NCI-H2196 treated with DMSO at 0.1 percent for 48 hours (cell line): ENCODE results near the gene SCOC.

Experiments
- DNase-seq: peaks from one replicate; lab custom pipeline; 2025; ENCODE audit not compliant: unreplicated experiment; lab: John Stamatoyannopoulos, UW

Gene SCOC

GRCh38 chr4:140373328-140374129 lies at the start of gene SCOC:
TSS of gene SCOC (plus strand) at chr4:140373646. CDS start at chr4:140379171, 5,525 bp downstream.
- DNase-seq = peak; percentile 86

GRCh38 chr4:140326395-140326993 lies 47.0 kb upstream of the SCOC start:
- no peak for DNase-seq

GRCh38 chr4:140330311-140330900 lies 43.0 kb upstream of the SCOC start:
- DNase-seq = no peak

DNA sequence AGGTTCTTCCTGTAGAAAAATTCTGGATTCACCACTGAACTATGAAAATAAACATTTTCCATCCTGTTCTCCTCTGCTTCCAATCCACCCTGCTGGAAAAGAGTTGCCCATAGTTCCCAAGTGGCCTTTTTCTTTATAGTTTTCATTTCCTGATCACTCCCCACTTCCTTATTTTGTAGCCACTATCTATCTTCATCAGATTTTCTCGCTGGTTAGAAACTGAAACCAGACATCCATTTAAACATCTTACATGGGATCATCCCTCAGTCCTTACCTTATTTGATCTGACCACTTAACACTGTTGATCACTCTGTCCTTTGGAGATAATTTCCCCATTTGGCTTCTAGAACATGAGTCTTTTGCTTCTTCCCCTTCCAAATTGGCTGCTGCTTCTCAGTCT lies 42.2 kb upstream of the SCOC start:
- DNase-seq = no peak

GRCh38 chr4:140331876-140332275 lies 41.6 kb upstream of the SCOC start:
- no peak for DNase-seq

GRCh38 chr4:140332734-140333133 lies 40.7 kb upstream of the SCOC start:
- DNase-seq = no peak

DNA sequence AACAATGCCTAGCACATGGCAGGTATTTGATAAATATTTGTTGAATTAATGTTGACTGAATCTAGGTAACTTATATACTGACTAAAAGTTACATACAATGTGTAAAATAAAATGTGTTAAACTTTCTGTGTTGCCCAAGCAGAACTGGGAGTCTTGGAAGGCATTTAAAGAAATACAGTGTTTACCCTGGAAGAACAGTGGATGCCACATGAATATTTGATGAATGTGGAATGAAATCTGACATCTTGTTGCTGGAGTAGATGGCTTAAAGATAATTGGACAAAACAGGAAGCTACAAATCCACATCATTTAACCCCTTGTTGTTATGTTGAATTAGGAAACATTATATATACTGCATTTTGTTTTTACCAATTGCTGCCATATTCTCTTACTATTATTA lies 39.9 kb upstream of the SCOC start:
- no peak for DNase-seq

GRCh38 chr4:140335076-140335475 lies 38.4 kb upstream of the SCOC start:
- no peak for DNase-seq

- DNase-seq = no peak
These were observed 36.7 kb upstream of the SCOC start for GRCh38 chr4:140336730-140337129.

- DNase-seq = no peak
These were observed 30.8 kb upstream of the SCOC start for GRCh38 chr4:140342620-140343019.

- DNase-seq = no peak
These were observed 30.1 kb upstream of the SCOC start for GRCh38 chr4:140343303-140343702.

GRCh38 chr4:140344101-140344500 lies 29.3 kb upstream of the SCOC start:
- DNase-seq = no peak

DNA sequence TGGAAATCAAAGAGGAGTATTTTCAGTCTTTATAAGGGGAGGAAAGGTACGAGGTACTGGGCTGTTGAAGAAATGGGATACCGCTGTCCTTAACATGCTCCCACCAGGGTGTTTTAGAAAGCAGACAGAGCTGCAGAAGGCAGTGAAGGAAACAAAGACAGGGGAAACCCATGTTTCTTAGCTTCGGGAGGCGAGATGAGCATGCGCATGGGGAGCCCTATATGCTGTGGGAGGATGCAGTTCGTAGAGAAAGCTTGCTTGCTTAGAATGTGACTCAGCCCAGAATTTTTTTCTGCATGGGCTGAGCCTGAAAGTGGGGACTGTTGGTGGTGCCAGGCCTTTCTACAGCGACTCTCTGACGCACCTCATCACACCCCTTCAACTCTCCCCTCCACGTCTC lies 28.8 kb upstream of the SCOC start:
- no peak for DNase-seq

GRCh38 chr4:140346136-140346535 lies 27.3 kb upstream of the SCOC start:
- no peak for DNase-seq

DNA sequence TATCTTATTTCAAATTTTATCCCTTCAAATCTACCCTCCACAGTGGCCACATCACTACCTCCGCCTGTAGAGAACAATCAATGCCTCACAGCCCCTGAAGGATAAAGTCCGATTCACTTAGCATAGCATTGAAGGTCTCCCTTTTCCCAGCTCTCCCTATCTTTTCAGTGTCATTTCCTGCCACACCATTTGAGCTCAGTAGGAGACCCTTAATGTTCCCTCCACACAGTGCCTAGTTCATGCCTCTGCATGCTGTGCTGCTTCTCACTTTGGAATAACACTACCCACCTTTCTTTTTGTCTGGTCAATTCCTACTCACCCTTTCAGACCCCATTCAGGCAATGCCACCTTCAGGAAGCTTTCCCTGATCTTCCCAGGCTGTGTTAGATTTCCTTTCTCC lies 23.6 kb upstream of the SCOC start:
- DNase-seq = no peak

DNA sequence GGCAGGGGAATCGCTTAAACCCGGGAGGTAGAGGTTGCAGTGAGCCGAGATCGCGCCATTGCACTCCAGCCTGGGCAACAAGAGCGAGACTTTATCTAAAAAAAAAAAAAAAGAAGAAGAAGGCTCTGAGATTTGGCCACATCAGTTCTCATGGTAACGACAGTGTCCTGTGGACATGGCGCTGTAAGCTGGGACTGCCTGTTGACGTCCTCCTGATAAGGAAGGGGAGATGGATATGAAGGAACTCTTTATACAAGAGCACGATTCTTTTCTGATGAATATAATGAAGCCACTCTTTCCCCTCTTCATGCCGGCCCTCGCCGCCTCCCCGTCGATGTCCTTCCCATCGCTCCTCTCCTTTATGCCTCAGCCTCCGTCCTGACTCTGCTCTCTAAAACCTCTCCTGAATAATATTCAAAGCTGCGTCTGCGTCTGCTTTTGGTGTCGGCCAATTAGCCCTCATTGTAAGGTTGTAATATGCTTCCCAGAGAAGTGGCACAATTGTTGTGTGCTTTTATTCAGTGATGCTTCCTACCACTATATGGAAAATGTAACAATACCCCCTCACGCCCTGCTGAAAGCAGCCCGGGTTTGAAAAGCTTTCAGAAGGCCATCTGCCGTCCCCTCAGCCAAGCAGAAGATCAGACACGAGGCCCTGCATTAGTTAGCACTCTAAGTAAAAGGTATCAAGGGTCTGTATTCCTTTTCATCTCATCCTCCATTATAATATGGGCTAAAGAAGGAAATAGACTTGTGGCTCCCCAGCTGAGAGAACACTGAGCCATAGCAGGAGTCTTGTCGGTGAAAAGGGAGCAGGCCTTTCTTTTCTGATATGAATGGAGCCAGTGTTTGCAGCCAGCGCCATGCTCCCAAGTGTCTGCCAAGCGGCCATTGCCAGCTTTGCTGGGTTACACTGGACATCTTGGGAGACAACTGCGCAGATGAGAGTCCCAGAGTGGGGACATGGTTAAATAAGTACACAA lies 22.1 kb upstream of the SCOC start:
- no peak for DNase-seq

DNA sequence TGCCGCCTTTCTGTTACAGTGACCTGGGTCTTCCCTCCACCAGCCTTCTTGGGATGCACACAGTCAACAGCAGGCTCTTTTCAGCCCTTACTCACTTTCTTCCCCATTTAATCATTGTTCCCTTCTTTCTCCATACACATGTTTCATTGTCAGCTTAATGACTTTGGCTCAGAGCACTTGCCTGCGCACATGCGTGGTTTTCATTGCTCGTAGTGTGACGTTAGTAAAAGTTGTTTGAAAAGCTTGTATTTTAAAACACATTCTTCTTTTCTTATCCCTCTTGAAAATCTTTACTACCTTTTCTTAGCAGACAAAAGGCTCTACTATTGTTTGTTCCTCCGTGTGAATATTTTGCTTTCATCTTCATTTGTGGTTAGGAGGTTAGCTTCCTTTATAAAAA lies 19.7 kb upstream of the SCOC start:
- DNase-seq = no peak

DNA sequence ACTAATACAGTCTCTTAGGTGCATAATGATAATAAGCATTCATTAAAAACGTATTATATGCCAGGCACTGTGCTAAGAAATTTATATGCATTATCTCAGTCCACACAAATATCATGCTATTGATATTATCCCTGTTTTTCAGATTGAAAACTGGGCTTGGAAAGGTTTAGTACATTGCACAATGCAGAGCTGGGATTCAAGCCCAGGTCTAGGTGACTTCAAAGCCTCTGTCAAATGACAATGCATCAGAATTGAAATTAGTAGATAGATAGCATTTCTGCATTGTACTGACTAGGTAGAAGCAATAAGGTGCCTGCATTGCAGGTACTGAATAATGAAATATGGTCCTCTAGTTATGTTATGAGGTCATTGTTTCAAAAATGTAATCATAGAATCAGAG lies 18.2 kb upstream of the SCOC start:
- no peak for DNase-seq

- DNase-seq = no peak
These were observed 15.6 kb upstream of the SCOC start for GRCh38 chr4:140357868-140358267.

DNA sequence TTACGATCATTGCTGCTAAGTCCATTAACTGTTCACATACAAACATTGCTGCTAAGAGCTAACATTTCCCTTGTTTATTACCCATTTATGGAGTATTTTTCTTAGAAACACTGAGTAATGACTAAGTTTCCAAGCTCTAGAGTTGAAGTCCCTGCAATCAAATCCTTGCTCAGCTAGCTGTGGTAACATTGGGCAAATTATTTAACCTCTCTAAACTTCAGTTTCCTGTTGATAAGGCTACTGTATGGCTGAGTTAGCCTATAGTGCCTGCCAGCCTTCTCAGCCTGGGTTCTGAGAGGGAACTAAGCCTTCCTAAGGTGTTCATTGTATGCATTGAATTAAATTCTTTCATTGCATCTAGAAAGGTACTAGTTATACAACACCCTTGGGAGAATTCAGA lies 15.2 kb upstream of the SCOC start:
- DNase-seq = no peak
